SU-DHL-6 (cell line): ENCODE results near the gene ETV6.

ENCODE experiments used
- EZH2phosphoT487 ChIP-seq: fragments of 200-600 bp; sonication (generic), shearing (Covaris generic); conservative IDR thresholded peaks from 2 replicates; pipeline ENCODE4 v1.6.1; 2018; ENCODE audit warnings: mild to moderate bottlenecking, antibody characterized with exemption, low read length, moderate library complexity, mixed read lengths
- TF ChIP-seq, protein P1 (sequence below): fragments of 200-600 bp; sonication (generic); IDR thresholded peaks from one replicate; pipeline ENCODE4 v1.5.1; 2017; ENCODE audit warnings: antibody characterized with exemption, mild to moderate bottlenecking, low read length, moderate library complexity; ENCODE audit not compliant: insufficient read depth, poor library complexity, severe bottlenecking

- TF ChIP-seq, protein P1, sequence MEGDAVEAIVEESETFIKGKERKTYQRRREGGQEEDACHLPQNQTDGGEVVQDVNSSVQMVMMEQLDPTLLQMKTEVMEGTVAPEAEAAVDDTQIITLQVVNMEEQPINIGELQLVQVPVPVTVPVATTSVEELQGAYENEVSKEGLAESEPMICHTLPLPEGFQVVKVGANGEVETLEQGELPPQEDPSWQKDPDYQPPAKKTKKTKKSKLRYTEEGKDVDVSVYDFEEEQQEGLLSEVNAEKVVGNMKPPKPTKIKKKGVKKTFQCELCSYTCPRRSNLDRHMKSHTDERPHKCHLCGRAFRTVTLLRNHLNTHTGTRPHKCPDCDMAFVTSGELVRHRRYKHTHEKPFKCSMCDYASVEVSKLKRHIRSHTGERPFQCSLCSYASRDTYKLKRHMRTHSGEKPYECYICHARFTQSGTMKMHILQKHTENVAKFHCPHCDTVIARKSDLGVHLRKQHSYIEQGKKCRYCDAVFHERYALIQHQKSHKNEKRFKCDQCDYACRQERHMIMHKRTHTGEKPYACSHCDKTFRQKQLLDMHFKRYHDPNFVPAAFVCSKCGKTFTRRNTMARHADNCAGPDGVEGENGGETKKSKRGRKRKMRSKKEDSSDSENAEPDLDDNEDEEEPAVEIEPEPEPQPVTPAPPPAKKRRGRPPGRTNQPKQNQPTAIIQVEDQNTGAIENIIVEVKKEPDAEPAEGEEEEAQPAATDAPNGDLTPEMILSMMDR: no peak
- no peak for TF ChIP-seq EZH2phosphoT487
Observed at GRCh38 chr12:11795192-11795912, 145.9 kb downstream of the ETV6 start.
